IMR-90 (cell line): ENCODE measurements around the gene RYR1. TPM values are rescaled to one million over a fixed set of nuclear protein-coding genes. Genes with fewer than 3 reads are reported as not detected.
"Not testable (repeated sequence)": the region's sequence is repeated elsewhere in the genome, so short reads cannot be mapped to it uniquely, and the experiment has no call there.

ENCODE experiments used
- ATAC-seq: fragments of 200-7000 bp; cut with Tn5 transposase; 2 replicates; pipeline ENCODE4 v1.9.1; 2020; ENCODE audit warnings: low read depth, mild to moderate bottlenecking, moderate library complexity
- BruUV-seq: library from RNA; stranded (reverse); fragments of 400-500 nt; replicated peaks from 2 replicates; lab custom pipeline; 2021; lab: Mats Ljungman, UMichigan
- CTCF ChIA-PET: fragments of 300-600 bp; formaldehyde crosslinking; extraction: SDS; loops from one replicate; lab custom pipeline; 2021; ENCODE audit warnings: antibody characterized with exemption; lab: Yijun Ruan, JAX
- POLR2A ChIA-PET: fragments of 300-600 bp; sonication (Branson Sonifier 250); formaldehyde crosslinking; loops from one replicate; lab custom pipeline; 2022; ENCODE audit warnings: antibody characterized with exemption; ENCODE audit not compliant: unreplicated experiment; lab: Charles Lee
- DNase-seq: peaks from one replicate; pipeline ENCODE4 v3.0.0; 2013
- H2AFZ ChIP-seq: replicated peaks from 2 replicates; pipeline ENCODE3; 2013; ENCODE audit warnings: low read length, mild to moderate bottlenecking; ENCODE audit not compliant: poor library complexity
- H2AK5ac ChIP-seq: 2 replicates; pipeline ENCODE4 v1.6.1; 2013; ENCODE audit warnings: low read depth, low read length, inconsistent platforms
- H2AK9ac ChIP-seq: replicated peaks from 2 replicates; pipeline ENCODE3; 2013; ENCODE audit warnings: mild to moderate bottlenecking, low read depth, low read length, moderate library complexity; ENCODE audit not compliant: poor library complexity
- H2BK120ac ChIP-seq: 2 replicates; pipeline ENCODE4 v1.6.1; 2013; ENCODE audit warnings: low read depth, low read length, inconsistent platforms
- H2BK15ac ChIP-seq: 3 replicates; pipeline ENCODE4 v1.6.1; 2013; ENCODE audit warnings: low read depth, low read length, inconsistent platforms
- H2BK20ac ChIP-seq: 2 replicates; pipeline ENCODE4 v1.6.1; 2013; ENCODE audit warnings: low read depth, mild to moderate bottlenecking, inconsistent platforms, low read length, moderate library complexity
- H2BK5ac ChIP-seq: 2 replicates; pipeline ENCODE4 v1.6.1; 2013; ENCODE audit warnings: mild to moderate bottlenecking, low read depth, low read length, inconsistent platforms; ENCODE audit not compliant: poor library complexity, severe bottlenecking
- H3K14ac ChIP-seq: replicated peaks from 2 replicates; pipeline ENCODE4 v1.6.1; 2013; ENCODE audit warnings: low read depth, low read length, inconsistent platforms
- H3K18ac ChIP-seq: 2 replicates; pipeline ENCODE4 v1.6.1; 2013; ENCODE audit warnings: low read depth, low read length, control low read depth
- H3K23ac ChIP-seq: 2 replicates; pipeline ENCODE4 v1.6.1; 2013; ENCODE audit warnings: low read depth, low read length, inconsistent platforms
- H3K27ac ChIP-seq: 2 replicates; pipeline ENCODE4 v1.5.1; 2013; ENCODE audit warnings: mild to moderate bottlenecking, control low read depth, low read length; ENCODE audit not compliant: insufficient read depth
- H3K27me3 ChIP-seq: 2 replicates; pipeline ENCODE4 v1.6.1; 2013; ENCODE audit warnings: low read length; ENCODE audit not compliant: control insufficient read depth, insufficient read depth
- H3K36me3 ChIP-seq: 2 replicates; pipeline ENCODE4 v1.6.1; 2013; ENCODE audit warnings: low read length, mixed read lengths; ENCODE audit not compliant: control insufficient read depth, insufficient read depth
- H3K4ac ChIP-seq: 2 replicates; pipeline ENCODE4 v1.6.1; 2013; ENCODE audit warnings: low read depth, low read length, inconsistent platforms
- H3K4me1 ChIP-seq: 2 replicates; pipeline ENCODE4 v1.6.1; 2013; ENCODE audit warnings: low read length, mixed read lengths; ENCODE audit not compliant: control insufficient read depth, insufficient read depth
- H3K4me2 ChIP-seq: 2 replicates; pipeline ENCODE4 v1.6.1; 2013; ENCODE audit warnings: low read depth, mild to moderate bottlenecking, control low read depth, low read length, moderate library complexity
- H3K4me3 ChIP-seq: 2 replicates; pipeline ENCODE4 v1.5.1; 2013; ENCODE audit warnings: low read depth, mild to moderate bottlenecking, control low read depth, low read length, moderate library complexity; ENCODE audit not compliant: insufficient read depth
- H3K56ac ChIP-seq: 2 replicates; pipeline ENCODE4 v1.6.1; 2013; ENCODE audit warnings: low read length, inconsistent platforms; ENCODE audit not compliant: insufficient read depth; ENCODE audit errors: extremely low read depth
- H3K79me1 ChIP-seq, 2 experiments: 2 replicates each; pipeline ENCODE4 v1.6.1; 2013; ENCODE audit warnings: low read length in 2 of 2, inconsistent platforms in 1 of 2, low read depth in 1 of 2
- H3K9ac ChIP-seq: 2 replicates; pipeline ENCODE4 v1.6.1; 2013; ENCODE audit warnings: low read depth, low read length, control low read depth
- H3K9me1 ChIP-seq: 2 replicates; pipeline ENCODE4 v1.6.1; 2013; ENCODE audit warnings: low read length, inconsistent platforms; ENCODE audit not compliant: insufficient read depth
- H3K9me3 ChIP-seq: 2 replicates; pipeline ENCODE4 v1.6.1; 2013; ENCODE audit warnings: low read length; ENCODE audit not compliant: control insufficient read depth, insufficient read depth
- H4K20me1 ChIP-seq: 2 replicates; pipeline ENCODE4 v1.6.1; 2013; ENCODE audit warnings: low read length, inconsistent platforms; ENCODE audit not compliant: insufficient read depth
- H4K5ac ChIP-seq: 2 replicates; pipeline ENCODE4 v1.6.1; 2013; ENCODE audit warnings: mild to moderate bottlenecking, low read depth, low read length, control low read depth
- H4K8ac ChIP-seq, 2 experiments: 2 replicates each; pipeline ENCODE4 v1.6.1; 2013; ENCODE audit warnings: low read depth in 2 of 2, low read length in 2 of 2, control low read depth in 1 of 2, inconsistent platforms in 1 of 2
- H4K91ac ChIP-seq: 2 replicates; pipeline ENCODE4 v1.6.1; 2013; ENCODE audit warnings: low read depth, low read length, inconsistent platforms; ENCODE audit not compliant: insufficient read depth
- WGBS, 2 experiments: methylation state at CpG; one replicate each; pipeline versions ENCODE4 v1.1.5 to v1.1.7; 2013; ENCODE audit warnings: missing lambda C conversion rate in 2 of 2; ENCODE audit not compliant: insufficient read length in 1 of 2; ENCODE audit errors: extremely low coverage in 2 of 2; 5-methylcytosine and 5-hydroxymethylcytosine counted together
- dilution Hi-C: fragments of 300-500 bp; cut with HindIII; formaldehyde crosslinking; loops from one replicate; pipeline ENCODE4 v1.14.3; 2018; ENCODE audit warnings: low sequenced_read_pairs; ENCODE audit not compliant: unreplicated experiment
- in situ Hi-C: fragments of 300-500 bp; cut with MboI; formaldehyde crosslinking; loops from 3 replicates; pipeline ENCODE4 v1.14.3; 2019; ENCODE audit warnings: low sequenced_read_pairs, inconsistent platforms, mixed read lengths
- intact Hi-C: fragments of 100-400 bp; cut with micrococcal nuclease; formaldehyde crosslinking; loops from 2 replicates; pipeline ENCODE4 v1.10.0; 2022
- polyA plus RNA-seq, 3 experiments: library from polyadenylated mRNA; depleted of rRNA; stranded (reverse); fragments of >200 nt; gene quantifications; 2 replicates each; pipeline ENCODE4 v1.2.3, GENCODE V29; 2012; ENCODE audit warnings: low replicate concordance in 1 of 3
- total RNA-seq: library from RNA; depleted of rRNA; stranded (reverse); fragments of >200 nt; gene quantifications from 2 replicates; pipeline ENCODE4 v1.2.3, GENCODE V29; 2012

Gene RYR1
- total and polyA plus RNA-seq, 2 of the 4 experiments (the other 2 are of a cell fraction): not detected

- H3K9me3 ChIP-seq, H2BK5ac ChIP-seq, H2BK20ac ChIP-seq, H3K27ac ChIP-seq, H3K4me2 ChIP-seq, H3K9me1 ChIP-seq, dilution Hi-C loops, H3K27me3 ChIP-seq, DNase-seq, H4K20me1 ChIP-seq, H3K4me3 ChIP-seq, H2AFZ ChIP-seq, H3K4me1 ChIP-seq, H4K91ac ChIP-seq, H3K14ac ChIP-seq, H3K79me1 ChIP-seq, H2BK15ac ChIP-seq, H2AK5ac ChIP-seq, H3K4ac ChIP-seq, intact Hi-C loops, H3K36me3 ChIP-seq, H4K5ac ChIP-seq, POLR2A ChIA-PET, H3K56ac ChIP-seq, H3K9ac ChIP-seq, CTCF ChIA-PET, H3K18ac ChIP-seq, H4K8ac ChIP-seq, H2BK120ac ChIP-seq, ATAC-seq, H2AK9ac ChIP-seq, BruUV-seq, H3K23ac ChIP-seq: not testable (repeated sequence)
- WGBS, 2 experiments: 100% methylated on average over 1 of the region's 5 CpGs; no CpG with 5 or more reads in 1 of the 2 experiments
- in situ Hi-C loops: loop anchor here (25.0 kb wide), 1 partner anchor 525 kb away; the partner anchor contains the start of genes MRPS12 and SARS2
Measured at GRCh38 chr19:38411898-38412297, 21.6 kb upstream of the RYR1 start.
